GM21447 (cell line): ENCODE results near the gene ZBTB17.
"Not testable (repeated sequence)": the region's sequence is repeated elsewhere in the genome, so short reads cannot be mapped to it uniquely, and the experiment has no call there.

Experiments
- ATAC-seq: cut with Tn5 transposase; IDR thresholded peaks from one replicate; pipeline ENCODE4 v1.9.1; 2021; ENCODE audit not compliant: unreplicated experiment

Gene ZBTB17

DNA sequence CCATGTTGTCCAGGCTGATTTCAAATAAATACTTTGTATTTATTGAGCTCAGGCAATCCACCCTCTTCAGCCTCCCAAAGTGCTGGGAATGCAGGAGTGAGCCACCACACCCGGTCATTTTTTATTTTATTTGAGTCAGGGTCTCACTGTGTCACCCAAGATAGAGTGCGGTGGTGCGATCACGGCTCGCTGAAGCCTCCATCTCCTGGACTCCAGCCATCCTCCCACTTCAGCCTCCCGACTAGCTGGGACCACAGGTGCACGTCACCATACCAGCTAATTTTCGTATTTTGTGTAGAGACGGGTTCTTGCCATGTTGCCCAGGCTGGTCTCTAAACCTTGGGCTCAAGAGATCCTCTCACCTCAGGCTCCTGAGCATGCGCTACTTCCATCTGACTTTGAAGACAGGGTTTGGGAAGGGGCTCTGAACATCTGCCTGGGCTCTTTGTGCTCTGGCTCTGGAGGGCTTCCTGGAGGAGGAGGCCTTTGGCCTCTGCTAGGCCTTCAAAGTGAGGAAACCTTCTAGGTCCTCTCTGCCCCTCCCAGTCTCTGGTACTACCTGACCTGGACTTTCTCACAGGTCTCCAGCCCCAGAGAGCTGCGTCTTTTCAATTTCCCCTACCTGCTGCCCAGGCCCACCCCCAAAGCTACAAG is 36.2 kb upstream of the ZBTB17 start:
- no peak for ATAC-seq

DNA sequence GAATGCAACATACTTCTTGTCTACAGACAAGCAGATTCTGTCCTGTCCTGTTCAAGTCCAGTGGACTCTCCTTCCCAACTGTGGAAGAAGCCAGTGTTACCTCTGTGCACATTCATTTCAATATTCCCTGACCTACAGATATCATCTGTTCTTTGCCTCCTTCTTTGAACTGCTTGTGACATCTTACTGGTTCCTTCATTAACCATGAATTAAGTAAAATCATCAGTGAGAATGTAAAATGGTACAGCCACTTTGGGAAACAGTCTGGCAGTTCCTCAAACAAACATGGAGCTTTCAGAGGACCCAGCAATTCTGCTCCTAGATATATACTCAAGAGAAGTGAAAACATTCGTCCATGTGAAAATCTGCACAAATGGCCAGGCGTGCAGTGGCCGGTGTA is 34.9 kb upstream of the ZBTB17 start:
- no peak for ATAC-seq

DNA sequence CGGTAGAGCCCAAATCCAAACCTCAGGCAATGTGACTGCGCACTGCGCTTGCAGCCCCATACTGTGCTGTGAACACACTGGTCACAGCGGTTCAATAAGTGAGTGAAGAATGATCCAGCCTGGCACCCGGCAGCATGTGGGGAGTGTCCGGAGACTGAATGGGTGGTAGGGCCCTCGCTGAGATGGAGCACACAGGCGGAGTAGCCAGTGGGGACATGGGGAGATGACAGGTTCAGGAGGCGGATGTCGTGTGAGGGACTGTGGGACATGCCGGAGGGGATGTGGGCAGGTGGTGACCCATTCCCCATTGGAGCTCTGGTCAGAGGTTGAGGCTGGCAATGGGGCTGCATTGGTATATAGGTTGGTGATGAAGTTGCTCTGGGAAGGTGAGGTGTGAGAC is 33.8 kb upstream of the ZBTB17 start:
- ATAC-seq, result no peak

DNA sequence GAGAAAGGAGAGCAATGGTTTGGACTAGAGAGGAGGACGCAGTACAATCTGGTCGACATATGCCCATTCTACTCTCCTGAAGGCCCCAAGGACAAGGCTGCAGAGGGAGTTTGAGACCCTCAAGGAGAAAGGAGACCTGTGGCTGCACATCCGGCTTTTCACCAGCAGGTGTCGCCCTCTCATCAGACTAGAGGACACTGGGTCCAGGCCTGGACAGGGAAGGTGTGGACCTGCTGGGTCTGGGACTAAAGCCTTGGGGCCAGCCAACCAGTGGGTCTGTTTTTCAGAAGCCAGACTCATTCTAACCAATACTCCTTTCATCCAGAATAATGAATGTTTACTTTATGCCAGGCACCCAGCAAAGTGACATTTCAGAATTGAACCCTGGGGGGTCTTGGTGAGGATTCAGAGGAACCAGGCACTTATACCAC is 33.1 kb upstream of the ZBTB17 start:
- ATAC-seq, result no peak

DNA sequence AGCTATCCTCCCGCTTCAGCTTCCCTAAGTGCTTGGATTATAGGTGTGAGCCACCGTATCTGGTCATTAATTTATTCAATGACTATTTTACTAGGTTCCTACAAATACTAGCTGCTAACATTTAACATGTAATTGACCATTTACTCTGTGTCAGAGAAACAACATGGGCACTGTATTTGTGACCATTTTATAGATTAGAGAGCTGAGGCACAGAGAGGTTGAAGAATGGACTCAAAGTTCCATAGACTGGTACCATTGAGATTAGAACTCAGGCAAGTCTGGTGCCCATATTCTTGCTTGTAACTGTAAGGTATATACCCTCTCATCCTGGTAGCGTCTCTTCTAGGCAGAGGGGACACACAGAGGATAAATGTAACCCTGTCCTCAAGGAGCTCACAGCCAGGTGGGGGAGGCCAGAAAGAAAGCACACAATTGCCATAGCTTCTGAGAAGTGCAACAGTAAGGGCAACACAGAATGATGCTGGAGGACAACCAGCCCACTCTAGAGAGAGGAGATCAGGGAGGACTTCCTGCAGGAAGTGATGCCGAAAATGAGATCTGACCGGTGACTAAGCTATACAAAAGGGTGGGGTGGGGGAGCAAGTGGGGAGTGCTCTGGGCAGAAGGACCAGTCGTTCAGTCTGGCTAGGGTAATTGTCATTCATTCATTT is 31.9 kb upstream of the ZBTB17 start:
- no peak for ATAC-seq

DNA sequence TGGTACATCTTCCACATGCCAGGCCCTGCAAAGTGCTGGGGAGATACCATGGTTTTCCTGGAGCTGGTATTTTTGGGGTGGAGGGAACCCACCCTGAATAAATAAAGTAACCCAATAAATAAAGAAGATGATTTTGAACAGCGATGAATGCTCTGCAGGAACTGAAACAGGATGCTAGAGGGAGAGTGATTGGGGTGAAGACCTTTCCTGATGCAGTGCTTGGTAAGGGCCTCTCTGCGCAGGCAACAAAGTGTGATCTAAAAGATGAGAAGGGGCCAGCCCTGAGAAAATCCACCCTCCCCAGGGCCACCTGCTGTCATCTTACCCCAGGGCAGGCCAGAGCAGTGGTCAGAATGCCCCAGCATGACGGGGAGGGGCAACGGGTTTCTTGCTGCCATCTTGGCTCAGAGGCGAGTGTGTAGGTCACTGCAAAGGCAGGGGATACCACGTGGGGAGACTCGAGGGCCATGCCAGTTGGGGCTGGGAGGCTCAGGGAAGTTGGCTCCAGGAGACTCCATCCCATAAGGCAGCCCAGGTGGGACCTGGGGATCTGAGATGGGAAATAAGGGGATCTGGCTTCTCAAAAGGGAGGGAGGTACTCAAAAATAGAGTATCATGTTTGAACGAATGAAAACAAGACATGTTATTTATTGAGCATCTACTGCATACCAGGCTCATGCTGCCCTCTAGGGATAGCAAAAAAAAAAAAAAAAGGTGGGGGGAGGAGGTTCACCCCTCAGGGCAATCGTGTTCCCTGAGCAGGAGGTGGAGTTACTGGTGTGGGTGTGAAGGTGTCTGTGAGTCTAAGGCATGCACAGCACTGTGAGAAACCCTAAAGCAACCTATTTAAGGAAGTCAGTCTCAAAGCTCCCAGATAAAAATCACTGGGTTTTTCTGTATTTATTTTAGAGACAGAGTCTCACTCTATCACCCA is 30.9 kb upstream of the ZBTB17 start:
- ATAC-seq, result no peak

DNA sequence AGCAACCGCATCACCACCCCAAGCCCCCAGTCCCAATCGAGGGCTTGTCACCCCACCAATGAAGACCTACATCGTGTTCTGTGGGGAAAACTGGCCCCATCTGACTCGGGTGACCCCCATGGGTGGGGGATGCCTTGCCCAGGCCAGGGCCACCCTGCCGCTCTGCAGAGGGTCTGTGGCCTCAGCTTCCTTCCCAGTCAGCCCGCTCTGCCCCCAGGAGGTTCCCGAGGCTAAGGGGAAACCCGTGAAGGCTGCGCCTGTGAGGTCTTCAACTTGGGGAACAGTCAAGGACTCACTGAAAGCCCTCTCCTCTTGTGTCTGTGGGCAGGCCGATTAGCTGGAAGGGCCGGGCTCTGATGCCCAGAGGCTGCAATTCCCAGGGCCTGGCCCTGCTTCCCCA is 30.1 kb upstream of the ZBTB17 start:
- no peak for ATAC-seq

DNA sequence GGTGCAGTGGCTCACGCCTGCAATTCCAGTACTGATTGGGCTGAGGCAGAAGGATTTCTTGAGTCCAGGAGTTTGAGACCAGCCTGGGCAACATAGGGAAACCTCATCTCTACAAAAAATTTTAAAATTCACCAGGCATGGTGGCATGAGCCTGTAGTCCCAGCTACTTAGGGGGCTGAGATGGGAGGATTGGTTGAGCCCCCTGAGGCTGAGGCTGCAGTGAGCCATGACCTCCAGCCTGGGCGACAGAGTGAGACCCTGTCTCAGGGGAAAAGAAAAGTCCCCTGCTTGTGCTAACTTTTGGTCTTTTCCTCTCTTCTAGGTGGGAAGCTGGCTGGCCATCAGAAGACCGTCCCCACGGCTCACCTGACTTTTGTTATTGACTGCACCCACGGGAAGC is 29.7 kb upstream of the ZBTB17 start:
- no peak for ATAC-seq

DNA sequence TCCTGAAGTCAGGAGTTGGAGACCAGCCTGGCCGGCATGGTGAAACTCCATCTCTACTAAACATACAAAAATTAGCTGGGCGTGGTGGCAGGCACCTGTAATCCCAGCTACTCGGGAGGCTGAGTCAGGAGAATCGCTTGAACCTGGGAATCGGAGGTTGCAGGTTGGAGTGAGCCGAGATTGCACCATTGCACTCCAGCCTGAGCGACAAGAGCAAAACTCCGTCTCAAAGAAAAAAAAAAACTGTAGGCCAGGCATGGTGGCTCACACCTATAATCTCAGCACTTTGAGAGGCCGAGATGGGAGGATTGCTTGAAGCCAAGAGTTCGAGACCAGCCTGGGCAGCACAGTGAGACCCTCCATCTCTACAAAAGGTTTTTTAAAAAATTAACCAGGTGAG is 25.4 kb upstream of the ZBTB17 start:
- ATAC-seq, result not testable (repeated sequence)

DNA sequence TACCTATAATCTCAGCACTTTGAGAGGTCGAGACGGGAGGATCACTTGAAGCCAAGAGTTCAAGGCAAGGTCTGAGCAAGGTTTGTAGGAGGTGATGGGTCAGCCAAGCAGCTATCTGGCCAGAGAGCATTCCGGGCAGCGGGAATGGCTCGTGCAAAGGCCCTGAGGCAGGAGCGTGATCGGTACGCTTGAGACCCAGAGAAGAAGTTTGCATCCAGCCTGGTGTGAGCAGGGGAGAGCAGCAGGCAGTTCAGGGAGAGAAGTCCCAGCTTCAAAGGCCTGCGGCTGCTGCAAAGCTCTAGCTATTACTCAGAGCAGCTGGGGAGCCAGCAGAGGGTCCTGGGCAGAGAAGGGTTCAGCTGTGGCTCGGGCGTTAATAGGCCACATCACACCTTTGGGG is 23.0 kb upstream of the ZBTB17 start:
- no peak for ATAC-seq

DNA sequence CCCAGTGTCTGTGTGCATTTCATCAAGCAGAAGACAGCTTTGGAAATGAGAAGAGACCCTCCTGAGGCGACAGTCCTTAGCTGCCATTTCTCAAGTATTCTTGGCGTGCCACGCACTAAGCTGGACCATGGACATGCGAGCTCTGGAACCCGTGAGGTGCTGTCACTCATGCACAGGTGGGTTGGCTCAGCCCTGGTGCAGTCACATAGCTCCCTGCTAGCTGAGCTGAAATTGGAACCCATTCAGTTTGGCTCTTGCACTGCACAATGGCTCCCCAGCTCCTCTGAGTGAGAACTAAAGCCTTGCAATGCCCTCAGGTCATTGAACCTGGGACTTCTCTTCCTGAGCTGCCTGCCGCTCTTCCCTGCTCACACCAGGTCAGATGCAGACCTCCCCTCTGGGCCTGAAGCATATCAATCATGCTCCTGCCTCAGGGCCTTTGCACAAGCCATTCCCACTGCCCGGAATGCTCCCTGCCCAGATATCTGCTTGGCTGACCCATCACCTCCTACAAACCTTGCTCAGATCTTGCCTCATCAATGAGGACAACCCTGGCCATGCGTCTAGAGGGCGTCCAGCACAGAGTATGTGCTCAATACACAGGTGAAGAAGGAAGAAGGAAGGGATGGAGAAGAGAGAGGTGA is 21.9 kb upstream of the ZBTB17 start:
- no peak for ATAC-seq

DNA sequence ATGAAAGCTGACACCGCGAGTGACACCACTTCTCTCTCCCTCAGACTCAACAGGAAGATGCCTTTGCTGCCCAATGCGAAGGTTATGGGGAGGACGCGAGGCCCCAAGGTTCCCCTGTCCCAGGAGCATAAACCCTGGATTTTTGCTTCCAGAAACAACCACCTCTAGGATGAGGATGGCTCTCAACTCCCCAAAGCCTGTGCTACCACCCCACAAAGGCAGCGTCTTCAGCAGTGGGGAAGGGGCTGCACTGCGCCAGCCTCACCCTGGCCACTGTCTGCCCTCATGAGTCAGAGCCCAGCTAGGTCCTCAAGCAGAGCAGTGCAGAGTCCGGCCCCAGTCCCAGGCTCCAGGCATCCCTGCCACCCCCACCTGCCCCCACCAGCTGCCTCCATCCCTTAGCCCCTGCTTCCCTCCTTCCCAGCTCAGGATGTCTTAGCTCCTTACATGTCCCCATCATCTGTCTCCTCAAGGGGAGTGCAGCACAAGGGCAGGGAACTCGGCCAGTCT is 21.2 kb upstream of the ZBTB17 start:
- ATAC-seq, result no peak

DNA sequence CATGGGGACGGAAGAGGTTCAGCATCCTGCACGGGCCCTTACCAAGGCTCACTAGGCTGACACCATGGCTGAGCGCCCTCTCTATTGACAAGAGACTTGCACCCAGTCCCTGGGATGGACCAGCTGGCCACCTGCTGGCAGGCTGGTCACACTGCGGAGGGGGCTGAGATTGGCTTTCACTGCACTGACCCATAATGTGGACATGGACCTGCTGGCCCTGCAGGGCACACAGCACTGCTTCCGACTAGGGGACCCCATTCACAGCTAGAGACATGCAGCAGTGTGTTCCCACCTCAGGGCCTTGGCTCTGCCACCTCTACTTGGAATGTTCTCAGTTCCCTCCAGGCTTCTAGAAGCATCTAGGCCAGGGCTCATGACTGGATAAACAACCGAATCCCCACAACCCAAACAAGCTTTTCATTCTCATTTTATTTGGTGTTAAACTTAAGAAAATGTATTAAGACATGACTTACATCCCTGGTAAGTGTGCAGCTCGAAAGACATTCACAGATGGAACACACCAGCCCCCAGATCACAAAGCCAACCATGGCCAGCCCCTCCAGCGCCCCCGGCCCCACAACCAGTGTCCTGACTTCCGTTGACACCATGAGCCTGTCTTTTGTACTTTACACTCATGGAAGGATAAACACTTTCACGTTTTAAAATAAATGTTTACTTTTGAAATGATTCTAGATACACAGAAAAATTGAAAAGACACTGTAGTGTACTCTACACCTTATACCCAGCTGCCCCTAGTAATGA is 18.9 kb upstream of the ZBTB17 start:
- ATAC-seq, result no peak

DNA sequence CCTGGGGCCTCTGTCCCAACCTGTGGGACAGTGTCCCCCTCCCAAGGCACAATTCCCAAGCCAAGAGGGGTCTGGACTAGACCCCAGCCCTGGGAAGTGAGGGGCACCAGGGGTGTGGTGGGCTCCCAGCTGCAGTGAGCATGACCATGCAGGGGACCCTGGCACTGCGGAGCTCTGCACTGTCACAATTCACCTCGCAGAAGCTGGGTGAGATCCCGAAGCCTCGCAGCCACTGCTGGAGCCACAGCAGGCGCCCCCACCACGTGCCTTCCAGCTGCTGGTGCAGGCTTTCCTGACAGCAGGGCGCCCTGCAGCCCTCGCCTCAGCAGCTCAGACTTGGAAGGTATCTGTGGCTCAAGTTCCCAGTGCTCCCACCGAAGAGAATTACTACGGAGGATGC is 18.2 kb upstream of the ZBTB17 start:
- no peak for ATAC-seq

DNA sequence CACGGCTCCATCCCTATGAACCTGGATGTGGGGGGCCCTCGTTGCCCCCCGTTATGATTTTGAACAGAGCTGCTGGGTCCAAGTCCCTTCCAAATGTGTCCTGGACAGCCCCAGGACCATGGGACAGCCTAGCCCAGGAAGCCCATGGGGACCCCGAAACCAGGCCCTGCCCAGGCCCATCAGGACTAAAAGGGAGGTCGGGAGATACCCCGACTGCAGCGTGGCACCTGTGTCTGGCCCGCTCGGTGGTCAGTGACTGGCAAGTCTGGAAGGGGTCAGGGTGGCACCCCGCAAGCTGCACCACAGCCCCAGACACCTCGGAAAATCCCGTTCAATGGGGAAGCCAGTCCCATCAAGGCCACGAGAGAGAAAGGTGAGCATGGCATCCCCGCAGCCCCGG is 17.8 kb upstream of the ZBTB17 start:
- no peak for ATAC-seq

DNA sequence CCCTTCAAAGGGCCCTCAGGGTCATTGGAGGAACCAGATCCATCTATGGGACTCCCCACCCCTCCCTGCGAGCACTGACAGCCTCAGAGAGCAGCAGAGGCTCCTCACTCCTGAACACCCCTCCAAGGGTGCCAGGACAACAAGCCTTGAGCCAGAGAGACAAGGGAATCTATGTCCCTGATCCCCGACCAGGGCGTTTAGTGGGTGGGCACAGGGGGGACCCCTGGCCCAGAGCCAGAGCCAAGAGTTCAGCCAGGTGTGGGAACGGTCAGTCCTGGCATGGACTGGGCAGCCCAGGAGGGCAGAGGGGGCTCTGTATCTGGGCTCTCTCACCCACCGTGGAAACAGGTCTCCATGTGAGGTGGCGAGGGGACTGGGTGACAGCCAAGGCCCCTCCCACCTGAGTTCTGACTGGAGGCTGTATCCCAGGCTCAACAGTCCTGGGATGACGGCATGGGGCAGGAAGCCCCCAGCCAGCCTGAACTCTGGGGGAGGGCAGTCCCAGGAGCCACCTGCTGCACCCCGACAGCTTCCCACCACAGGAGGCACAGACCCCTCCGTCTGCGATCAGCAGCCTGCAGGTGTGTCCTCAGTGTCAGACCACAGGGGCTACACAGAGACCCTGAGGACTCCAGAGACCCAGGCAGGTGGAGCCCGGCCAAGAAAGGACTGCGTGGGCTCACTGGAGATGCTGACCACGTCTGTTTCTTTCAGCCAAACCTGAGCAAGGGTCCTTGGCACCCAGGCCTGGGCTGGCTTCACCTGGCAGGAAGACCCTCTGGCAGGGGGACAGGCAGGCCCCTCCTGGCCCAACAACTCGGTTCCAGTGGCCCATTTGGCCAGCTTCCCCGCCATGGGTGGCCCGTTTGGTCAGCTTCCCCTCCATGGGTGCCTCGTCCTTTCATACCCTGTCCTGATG is 16.9 kb upstream of the ZBTB17 start:
- no peak for ATAC-seq

DNA sequence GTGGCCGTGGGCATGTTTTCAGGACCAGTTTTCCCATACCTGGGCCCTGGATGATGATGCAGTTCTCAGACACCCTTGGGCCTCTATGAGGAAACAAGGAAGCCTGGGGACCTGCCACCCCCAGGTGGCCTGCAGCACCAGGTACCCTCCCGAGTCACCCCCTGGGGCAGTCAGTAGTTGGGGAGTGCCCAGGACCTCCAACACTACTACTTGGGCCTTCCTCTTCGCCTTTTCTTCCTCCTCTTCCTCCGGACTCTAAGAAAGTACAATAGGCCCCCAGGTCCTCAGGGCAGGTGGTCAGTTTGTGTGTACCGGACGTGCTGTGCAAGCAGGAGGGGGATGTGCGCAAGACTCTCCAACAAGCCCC is 16.3 kb upstream of the ZBTB17 start:
- no peak for ATAC-seq

DNA sequence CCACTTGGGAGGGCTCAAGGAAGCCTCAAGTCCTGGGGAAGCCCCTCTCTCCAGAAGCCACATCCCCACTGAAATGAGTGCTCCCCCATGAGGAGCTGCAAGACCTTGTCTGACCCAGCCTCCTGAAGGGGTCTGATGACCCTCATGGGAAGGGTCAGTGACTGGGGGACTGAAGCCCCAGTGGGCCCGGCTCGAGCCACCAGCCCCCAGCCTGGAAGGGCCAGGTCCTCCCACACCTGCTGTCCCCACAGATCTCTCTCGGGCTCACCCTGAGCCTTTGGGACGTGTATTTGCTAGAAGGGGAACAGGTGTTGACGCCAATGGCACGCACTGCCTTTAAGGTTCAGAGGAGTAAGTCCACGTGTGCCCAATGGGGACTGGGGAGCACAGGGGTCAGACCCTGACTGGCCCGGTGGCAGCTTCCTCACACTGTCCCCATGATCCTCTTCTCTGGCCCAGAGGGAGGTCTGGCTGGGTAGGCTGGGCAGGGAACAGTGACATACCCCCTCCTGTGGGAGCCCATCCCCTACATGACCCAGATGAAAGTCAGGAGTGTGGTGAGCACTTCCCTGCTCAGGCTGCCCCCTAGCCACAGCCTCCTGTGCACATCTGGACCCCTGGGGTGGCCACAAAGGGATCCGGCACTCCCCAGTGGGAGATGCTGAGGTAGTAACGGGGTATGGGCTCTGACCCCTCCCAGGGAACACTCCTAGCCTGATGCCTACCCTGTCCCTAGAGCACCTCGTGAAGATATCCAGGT is 15.7 kb upstream of the ZBTB17 start:
- ATAC-seq, result no peak

DNA sequence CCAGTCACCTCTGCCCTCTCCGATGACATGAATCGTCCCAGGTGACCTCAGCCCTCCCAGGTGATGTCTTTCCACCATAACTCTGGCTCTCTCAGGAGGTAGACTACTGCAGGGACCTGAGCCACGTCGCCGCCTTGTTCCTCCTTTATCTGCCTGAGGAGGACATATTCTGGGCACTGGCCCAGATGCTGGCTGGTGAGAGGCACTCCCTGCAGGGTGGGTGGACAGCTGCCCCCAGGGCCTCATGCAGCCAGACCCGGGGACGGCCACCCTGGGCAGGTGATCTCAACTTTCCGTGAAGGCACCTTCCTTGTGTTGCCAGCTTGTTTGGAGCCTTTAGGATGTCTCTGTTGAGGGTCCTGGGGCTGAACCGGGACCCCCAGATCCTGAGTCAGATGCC is 13.9 kb upstream of the ZBTB17 start:
- no peak for ATAC-seq
